ENCODE results near the gene PGAP2.
"Not testable (repeated sequence)": the region's sequence is repeated elsewhere in the genome, so short reads cannot be mapped to it uniquely, and the experiment has no call there.

Gene PGAP2

DNA sequence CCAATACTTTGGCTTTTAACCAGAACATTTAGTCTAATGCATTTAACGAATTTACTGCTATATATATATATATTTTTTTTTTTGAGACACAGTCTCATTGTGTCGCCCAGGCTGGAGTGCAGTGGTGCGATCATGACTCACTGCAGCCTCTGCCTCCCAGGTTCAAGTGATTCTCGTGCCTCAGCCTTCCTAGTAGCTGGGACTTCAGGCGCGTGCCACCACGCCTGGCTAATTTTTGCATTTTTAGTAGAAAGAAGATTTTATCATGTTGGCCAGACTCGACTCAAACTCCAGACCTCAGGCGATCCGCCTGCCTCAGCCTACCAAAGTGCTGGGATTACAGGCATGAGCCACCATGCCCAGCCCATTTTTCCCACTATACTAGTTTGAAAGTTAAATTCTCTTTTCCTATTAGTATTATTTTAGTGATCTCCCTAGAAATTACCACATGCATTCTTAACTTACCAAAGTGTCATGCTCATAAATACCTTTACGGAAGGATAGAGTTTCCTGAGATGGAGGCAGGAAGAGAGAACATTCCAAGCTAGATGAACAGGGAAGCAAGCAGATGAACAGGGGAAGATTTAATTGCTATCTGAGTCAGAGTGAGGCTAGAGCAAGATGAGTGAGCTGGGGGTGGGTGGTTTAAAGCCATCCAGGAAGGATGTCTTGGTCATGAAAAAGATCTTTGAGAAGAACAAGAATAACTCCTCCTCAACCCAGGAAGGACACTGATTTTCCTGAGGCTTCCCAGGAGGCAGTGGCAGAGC is 4.4 kb upstream of the PGAP2 start:
- no peak for DNase-seq (ENCODE audit: low read depth, low spot score)

DNA sequence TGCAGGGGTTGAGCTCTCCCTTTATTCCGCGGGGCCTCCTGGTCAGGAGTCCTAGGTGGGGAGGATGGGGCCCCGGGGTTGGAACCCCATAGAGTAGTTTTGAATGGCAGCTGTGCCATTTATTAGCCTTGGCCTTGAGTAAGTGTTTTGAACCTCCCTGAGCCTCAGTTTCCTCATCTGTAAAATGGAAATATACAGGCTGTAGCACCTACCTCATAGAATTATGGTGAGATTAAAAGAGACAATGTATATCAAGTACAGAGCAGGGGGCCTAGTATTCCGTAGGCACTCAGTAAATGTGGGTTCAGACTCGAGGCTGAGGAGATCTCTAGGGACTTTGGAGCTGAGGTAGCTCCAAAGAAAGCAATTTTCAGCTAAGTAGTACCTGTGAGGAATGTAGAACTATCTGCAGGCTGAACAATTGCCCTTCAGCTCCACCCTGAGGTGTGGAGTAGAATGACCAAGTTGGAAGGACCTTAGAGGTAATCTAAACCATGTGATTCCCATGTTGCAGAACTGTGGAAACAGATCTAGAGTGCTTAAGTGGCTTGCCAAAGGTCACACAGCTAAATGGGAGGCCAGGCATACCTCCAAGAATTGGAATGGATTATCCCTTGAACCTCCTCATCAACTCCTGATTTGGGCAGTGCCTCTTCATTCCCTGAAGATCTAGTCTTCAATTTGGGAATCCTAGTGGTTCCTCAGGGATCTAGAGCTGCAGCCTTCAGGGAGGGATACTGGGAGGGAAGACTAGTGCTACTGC is 682 bp downstream of the PGAP2 start:
- DNase-seq (ENCODE audit: low read depth, low spot score), result no peak

- DNase-seq (ENCODE audit: low read depth, low spot score), result no peak
Measured at GRCh38 chr11:3809624-3809928, 1.2 kb downstream of the PGAP2 start.

DNA sequence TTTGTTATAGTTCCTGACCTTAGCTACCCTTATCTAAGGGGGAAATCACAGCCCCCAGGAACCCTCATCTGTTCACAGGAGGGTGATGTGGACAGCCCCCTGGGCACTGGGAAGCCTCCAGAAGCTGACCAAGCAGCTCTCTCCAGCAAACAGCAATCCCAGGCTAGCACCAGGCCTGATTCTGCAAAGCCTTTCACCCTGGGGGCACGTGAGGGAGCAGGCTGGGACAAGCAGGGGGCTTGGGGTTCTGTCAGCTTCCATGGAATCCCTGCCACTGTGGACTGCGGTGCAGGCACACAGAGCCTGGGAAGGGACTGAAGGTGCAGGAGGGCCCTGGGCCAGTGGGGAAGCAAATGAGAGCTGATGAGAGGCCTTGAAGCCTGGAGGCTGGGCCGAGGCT is 2.1 kb downstream of the PGAP2 start:
- DNase-seq (ENCODE audit: low read depth, low spot score), result no peak

DNA sequence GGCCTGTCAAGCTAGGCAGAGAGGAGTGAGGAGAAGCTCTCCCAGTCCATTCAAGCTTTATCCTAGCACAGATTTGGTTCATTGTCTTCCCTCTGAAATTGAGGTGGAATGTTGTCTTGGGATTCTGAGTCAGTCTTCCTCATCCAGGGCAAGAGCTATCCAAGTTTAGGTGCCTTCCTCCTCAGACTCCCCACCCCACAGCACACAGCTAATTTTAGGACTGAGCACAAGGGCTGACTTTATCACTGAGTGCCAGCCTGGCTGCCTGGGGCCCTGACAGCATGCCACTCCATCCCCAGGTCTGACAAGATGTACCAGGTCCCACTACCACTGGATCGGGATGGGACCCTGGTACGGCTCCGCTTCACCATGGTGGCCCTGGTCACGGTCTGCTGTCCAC is 2.6 kb downstream of the PGAP2 start:
- DNase-seq (ENCODE audit: low read depth, low spot score), result no peak

GRCh38 chr11:3814832-3815231 is 6.5 kb downstream of the PGAP2 start:
- DNase-seq (ENCODE audit: low read depth, low spot score), result not testable (repeated sequence)

GRCh38 chr11:3815845-3816244 is 7.5 kb downstream of the PGAP2 start:
- no peak for DNase-seq (ENCODE audit: low read depth, low spot score)

DNA sequence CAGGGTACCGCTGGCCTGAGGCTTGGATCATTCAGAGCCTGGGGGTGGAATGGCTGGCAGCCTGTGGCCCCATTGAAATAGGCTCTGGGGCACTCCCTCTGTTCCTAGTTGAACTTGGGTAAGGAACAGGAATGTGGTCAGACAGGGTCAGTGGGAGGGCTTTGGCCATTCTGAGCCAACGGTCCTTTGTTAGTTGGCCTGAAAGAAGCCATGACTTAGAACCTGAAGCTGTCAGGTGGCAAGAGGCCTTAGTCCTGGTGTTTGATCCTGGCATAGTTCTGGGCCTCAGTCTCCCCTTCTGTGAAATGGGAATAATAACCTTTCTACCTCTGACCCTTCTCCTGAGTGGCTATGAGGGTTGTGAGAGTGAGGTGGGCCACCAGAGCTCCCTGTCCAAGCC is 8.3 kb downstream of the PGAP2 start:
- DNase-seq (ENCODE audit: low read depth, low spot score), result no peak

DNA sequence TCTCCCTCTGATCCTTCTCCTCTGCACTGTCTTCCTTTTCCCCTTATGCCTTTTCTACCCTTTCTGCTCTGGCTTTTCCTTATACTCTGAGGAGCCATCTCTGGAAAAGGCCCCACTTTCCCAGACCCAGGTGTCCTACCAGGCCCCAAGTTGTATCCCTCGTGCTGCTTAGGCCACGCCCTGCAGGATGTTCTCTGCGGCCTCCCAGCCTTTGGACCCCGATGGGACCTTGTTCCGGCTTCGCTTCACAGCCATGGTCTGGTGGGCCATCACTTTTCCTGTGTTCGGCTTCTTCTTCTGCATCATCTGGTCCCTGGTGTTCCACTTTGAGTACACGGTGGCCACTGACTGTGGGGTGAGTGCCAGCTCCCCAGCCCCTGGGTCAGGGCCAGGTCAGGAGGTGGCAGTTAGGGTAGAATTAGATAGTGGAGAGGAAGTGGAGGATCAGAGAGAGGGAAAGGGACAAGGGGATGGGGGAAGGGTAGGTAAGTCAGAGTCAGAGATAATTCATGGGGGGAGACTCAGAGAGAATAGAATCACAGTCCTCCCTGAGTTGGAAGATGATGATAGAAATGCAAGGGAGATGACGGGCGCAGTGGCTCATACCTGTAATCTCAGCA is 8.9 kb downstream of the PGAP2 start:
- DNase-seq (ENCODE audit: low read depth, low spot score), result no peak

DNA sequence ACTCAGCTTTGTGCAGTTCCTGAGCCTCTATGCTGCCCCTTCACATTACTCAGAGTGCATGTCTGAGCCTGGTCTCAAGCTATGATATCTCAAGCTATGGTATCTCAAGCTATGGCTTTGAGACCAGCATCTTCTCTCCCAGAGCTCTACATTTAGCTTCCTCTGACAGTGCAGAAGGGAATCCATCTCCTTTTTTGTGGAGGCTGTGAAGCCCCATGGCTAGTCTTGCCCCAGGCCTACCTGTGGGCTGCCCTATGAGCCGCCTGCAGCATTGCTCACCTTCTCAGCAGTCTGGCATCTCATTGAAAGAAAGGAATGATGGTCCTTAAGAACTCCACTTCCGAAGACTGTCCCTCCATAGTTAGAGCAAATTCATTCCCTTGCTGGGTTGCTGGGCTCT is 12.6 kb downstream of the PGAP2 start:
- DNase-seq (ENCODE audit: low read depth, low spot score), result no peak

GRCh38 chr11:3822312-3822711 is 14.0 kb downstream of the PGAP2 start:
- no peak for DNase-seq (ENCODE audit: low read depth, low spot score)

GRCh38 chr11:3823303-3823702 is 14.9 kb downstream of the PGAP2 start:
- DNase-seq (ENCODE audit: low read depth, low spot score), result no peak

GRCh38 chr11:3823762-3824506 is 15.6 kb downstream of the PGAP2 start:
- no peak for DNase-seq (ENCODE audit: low read depth, low spot score)

- peak; percentile 77 for DNase-seq (ENCODE audit: low read depth, low spot score)
Measured at GRCh38 chr11:3824714-3825472, 16.5 kb downstream of the PGAP2 start.

- DNase-seq (ENCODE audit: low read depth, low spot score), result no peak
Measured at GRCh38 chr11:3825473-3826154, 17.3 kb downstream of the PGAP2 start.

GRCh38 chr11:3826721-3827120 is 18.4 kb downstream of the PGAP2 start:
- no peak for DNase-seq (ENCODE audit: low read depth, low spot score)

- DNase-seq (ENCODE audit: low read depth, low spot score), result no peak
Measured at GRCh38 chr11:3827434-3828186, 19.2 kb downstream of the PGAP2 start.

DNA sequence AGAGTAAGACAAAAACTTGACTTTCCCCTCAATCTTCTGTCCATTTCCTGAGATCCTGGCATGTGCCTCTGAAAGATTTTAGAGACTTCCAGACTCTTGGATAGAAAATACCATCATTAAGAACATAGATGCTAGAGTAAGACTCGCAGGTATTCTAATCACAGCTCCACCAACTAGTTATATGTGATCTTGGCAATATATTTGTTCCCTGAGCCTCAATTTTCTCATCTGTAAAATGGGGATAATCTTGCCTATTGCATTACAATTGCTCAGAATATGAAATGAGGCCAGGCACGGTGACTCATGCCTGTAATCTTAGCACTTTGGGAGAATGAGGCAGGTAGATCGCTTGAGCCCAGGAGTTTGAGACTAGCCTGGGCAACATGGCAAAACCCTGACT is 21.7 kb downstream of the PGAP2 start:
- no peak for DNase-seq (ENCODE audit: low read depth, low spot score)

DNA sequence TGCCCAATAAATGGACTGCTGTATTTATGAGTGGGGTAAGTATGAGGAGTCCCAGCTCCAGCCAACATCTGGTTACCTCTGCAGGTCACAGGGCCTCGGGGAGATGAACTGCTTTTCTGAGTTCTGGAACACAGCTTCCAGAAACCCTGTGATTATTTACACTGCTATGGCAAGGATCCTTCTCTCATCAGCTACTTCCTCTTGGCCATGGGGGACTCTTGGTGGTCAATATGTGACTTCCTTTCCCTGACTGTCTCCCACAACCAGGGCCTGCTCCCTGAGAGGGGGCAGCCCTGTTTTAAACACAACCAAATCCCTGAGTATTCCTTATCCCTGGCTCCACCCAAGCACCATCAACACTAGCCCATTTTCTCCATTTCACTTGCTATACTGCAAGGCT is 22.4 kb downstream of the PGAP2 start:
- DNase-seq (ENCODE audit: low read depth, low spot score), result no peak
